HG02642 (cell line): Measurements from ENCODE around the gene NPM1.
"Not testable (repeated sequence)": the region's sequence is repeated elsewhere in the genome, so short reads cannot be mapped to it uniquely, and the experiment has no call there.

Source experiments
- ATAC-seq: cut with Tn5 transposase; IDR thresholded peaks from one replicate; pipeline ENCODE4 v1.9.1; 2021; ENCODE audit warnings: mild to moderate bottlenecking; ENCODE audit not compliant: unreplicated experiment, poor library complexity

Gene NPM1

DNA sequence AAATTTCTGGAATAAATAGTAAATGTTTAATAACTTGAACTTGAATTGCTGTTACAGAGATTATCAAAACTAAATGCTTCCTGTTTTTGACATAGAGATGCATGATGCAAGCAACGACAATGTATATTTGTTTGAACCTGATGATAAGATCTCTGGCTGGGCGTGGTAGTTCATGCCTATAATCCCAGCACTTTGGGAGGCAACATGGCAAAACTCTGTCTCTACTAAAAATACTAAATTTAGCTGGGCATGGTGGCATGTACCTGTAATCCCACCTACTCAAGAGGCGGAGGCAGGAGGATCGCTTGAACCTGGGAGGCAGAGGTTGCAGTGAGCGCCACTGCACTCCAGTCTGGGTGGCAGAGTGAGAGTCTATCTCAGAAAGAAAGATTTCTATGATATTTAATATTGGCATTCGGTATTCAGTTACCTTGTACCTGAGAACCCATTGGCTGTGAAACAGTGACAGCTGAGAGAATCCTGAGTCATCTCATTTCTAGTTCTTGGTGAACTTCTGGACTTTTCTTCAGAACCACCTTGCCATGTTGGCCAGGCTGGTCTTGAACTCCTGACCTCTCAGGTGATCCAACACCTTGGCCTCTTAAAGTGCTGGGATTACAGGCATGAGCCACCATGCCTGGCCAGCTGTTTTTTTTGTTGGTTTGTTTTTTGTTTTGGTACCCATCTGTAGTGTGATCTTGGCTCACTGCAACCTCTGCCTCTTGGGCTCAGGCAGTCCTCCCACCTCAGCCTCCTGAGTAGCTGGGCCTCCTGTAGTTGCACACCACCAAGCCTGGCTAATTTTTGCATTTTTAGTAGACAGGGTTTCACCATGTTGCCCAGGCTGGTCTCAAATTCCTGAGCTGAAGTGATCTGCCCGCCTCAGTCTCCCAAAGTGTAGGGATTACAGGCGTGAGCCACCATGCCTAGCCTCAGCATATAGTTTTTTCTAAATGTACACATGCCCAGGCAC is 21.8 kb downstream of the NPM1 start:
- ATAC-seq: no peak

DNA sequence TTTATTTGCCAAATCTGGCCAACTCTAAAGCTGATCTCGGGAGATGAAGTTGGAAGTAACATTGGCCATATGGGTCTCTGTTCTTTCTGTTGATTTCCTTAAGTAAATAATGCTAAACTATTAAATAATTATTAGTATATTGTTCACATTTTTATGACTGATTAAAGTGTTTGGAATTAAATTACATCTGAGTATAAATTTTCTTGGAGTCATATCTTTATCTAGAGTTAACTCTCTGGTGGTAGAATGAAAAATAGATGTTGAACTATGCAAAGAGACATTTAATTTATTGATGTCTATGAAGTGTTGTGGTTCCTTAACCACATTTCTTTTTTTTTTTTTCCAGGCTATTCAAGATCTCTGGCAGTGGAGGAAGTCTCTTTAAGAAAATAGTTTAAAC is 22.5 kb downstream of the NPM1 start:
- ATAC-seq: no peak

DNA sequence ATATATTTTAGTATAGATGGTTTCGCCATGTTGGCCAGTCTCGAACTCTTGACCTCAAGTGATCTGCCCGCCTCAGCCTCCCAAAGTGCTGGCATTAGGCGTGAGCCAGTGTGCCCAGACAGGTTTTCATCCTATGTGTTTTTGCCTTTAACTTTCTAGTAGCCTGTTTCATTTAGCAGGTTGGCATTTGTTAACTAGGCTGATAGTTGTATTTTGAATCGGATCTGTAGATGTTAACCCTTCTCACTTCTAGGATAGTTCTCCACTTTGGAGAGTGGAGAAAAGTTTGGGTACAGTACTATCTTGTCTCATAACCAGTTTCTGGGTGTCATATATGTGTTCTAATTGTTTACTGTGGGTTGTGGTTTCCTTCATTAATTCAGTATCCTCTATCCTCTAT is 24.5 kb downstream of the NPM1 start:
- no peak for ATAC-seq

DNA sequence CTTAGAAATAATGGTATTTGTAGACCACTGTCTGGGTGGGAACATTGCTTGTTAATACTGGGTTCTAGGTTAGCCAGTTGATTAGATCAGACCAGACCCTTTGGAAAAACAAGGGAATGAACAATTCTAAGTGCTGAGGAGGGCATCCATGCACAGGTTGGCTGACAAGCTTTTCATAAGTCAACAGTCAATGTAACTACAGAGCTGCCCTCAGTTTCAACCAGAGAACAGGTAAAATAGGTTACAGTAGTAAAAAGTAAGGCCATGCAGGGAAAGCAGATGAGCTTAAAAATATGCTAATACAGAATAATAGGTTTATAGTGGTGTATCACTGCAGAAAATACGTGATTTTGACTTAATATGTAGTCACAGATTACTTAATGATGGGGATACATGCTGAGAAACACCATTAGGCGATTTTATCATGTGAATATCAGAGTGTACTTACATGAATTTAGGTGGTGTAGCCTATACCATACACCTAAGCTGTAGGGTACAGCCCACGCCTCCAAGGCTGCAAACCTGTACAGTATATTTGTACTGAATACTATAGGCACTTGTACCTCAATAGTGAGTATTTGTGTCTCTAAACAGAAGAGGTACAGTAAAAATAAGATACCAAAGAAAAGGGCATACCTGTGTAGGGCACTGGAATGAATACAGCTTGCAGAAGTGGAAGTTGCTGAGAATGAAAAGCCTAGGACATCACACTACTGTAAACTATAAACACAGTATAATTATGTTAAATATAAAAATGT is 25.7 kb downstream of the NPM1 start:
- no peak for ATAC-seq

DNA sequence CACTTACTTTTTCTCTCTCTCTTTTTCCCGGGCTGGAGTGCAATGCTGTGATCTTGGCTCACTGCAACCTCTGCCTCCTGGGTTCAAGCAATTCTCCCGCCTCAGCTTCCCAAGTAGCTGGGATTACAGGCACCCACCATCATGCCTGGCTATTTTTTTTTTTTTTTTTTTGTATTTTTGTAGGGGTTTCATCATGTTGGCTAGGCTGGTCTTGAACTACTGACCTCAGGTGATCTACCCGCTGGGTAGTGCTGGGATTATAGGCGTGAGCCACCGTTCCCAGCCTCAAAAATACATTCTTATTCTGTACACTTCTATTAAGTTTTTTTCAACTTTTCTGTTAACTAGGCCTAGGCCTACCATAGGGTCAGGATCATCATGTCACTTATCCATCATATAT is 26.3 kb downstream of the NPM1 start:
- ATAC-seq: not testable (repeated sequence)

DNA sequence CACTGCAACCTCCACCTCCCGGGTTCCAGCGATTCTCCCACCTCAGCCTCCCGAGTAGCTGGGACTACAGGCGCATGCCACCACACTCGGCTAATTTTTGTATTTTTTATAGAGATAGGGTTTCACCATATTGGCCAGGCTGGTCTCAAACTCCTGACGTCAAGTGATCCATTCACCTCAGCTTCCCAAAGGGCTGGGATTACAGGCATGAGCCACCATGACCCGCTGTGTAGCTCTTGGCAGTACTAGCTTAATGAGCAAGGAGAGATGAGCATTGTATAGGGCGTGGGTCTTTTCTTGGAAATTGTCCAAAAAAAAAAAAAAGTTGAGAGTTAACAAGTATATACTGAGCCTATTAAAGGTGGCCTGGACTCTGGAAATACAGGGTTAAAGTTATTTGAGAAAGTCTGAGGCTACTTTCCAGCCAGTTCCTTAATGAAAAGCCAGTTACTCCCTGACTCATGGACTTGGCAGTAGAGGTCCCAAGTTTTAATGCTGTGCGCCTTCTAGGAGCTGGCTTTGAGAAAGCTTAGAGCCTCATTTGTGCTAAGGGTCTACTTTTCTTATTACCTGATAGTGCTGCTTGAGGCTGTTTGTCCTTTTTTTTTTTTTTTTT is 27.6 kb downstream of the NPM1 start:
- ATAC-seq: no peak

DNA sequence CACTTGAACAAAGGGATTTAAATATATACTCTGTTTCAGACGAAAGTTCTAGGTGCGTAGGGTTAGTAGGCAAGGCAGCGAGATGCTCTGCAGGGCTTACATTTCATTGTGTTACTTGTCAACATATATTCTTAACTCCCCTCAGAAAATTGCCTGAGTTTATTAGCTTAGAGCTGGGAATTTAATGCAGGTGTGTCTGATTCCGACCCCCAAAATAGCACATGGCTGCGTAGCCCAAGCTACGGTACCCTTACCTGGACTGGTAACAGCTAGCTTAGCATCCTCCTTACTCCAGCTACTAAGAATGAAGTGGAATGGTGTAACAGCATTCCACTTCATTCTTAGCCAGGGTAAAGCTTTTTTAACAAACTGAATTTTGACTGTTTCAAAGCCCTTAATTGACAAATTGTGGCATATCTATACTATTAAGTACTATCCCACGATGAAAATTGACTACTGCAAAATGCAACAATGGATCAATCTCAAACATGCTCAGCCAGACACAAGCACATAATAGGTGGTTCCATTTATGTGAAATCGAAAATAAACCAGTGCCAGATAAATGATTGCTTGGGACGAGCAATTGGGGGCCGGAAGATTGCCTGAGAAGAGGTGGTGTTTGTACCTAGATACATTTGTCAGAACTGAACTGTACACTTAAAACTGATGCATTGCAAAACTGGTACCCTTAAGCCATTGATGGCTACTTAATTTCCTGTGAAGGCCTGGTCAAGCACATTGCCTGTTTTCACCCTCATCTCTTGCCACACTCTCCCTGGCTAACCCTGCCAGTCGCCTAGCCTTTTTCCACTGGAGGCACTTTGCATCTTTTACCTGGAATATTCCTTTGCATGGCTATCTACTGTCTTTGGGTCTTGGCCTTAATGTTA is 28.8 kb downstream of the NPM1 start:
- no peak for ATAC-seq

DNA sequence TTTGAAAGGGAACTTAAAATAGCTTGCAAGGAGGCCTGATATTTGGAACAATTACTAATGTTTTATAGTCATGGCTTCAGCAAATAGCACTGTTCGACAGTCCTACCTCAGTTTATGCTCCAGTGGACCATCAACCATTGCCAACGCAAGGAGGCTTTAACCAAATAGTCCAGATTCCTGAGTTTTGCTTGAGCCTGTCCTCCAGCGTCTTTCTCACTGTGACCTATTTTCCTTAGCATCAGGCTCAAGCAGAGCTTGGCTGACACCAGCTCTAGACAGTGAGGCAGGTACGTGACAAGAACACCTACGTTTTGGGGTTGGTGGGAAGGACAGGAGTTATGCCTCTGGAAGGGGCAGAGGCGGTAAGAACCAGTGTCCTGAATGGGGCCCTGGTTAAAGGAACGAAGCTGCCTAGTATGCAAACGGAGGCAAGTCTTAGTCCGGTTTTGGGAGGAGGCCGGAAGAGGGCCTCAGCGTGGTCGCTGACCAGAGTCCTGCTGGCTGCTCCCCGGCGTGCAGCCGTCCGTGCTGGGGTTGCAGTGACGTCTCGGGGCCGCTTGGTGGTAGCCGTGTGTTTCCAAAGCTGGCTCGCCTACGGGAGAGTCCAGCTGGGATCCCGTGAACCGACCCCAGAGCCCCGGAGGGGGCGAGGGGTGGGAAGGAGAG is 30.8 kb downstream of the NPM1 start:
- ATAC-seq: peak; percentile 76

DNA sequence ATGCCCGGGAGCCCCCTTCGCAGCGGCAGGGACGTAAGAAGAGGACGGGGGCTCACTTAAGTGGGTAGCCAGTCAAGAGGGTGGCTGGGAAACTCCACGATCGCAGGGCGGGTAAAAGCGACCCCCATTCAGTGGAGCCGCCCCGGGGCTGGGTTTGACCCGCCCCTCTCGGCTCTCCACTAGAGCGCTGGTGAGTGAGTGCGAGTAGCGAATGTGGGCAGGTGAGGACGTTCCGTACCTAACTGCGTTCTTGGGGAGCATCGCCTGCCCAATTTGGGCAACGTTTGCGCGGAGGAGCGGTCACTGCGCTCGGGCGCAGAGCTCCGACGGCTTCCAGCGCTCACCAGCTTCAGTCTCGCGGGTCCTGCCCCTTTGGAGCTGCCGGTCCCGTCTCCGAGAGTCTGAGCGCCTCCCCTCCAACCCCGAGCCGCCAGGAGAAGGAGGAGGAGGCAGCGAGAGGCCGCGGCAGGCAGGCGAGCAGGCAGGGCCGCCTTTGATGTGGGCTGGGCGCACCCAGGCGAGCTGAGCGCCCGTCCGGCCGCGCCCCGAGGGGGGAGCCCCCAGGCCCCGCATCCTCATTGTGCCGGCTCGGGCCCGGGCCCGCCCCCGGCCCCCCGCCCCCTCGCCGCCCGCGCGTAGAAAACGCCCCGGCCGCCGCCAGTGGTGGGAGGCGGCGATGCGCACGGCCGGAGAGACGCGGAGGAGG is 31.5 kb downstream of the NPM1 start, which contains the start of gene FGF18:
TSS of gene FGF18 (plus strand) at position 666 of the 706 bp plus-strand sequence. CDS start 553 bp downstream, outside the sequence.
- peak; percentile 48 for ATAC-seq

DNA sequence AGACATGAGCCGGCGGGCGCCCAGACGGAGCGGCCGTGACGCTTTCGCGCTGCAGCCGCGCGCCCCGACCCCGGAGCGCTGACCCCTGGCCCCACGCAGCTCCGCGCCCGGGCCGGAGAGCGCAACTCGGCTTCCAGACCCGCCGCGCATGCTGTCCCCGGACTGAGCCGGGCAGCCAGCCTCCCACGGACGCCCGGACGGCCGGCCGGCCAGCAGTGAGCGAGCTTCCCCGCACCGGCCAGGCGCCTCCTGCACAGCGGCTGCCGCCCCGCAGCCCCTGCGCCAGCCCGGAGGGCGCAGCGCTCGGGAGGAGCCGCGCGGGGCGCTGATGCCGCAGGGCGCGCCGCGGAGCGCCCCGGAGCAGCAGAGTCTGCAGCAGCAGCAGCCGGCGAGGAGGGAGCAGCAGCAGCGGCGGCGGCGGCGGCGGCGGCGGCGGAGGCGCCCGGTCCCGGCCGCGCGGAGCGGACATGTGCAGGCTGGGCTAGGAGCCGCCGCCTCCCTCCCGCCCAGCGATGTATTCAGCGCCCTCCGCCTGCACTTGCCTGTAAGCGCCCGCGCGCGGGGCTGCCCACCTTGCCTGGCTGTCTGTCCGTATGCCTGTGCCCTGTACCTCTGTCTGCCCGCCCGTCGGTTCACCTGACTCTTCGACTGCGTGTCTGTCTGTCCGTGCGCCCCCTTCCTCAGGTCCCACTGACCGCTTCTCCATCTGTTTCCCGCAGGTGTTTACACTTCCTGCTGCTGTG is 32.2 kb downstream of the NPM1 start:
- ATAC-seq: peak; percentile 26

DNA sequence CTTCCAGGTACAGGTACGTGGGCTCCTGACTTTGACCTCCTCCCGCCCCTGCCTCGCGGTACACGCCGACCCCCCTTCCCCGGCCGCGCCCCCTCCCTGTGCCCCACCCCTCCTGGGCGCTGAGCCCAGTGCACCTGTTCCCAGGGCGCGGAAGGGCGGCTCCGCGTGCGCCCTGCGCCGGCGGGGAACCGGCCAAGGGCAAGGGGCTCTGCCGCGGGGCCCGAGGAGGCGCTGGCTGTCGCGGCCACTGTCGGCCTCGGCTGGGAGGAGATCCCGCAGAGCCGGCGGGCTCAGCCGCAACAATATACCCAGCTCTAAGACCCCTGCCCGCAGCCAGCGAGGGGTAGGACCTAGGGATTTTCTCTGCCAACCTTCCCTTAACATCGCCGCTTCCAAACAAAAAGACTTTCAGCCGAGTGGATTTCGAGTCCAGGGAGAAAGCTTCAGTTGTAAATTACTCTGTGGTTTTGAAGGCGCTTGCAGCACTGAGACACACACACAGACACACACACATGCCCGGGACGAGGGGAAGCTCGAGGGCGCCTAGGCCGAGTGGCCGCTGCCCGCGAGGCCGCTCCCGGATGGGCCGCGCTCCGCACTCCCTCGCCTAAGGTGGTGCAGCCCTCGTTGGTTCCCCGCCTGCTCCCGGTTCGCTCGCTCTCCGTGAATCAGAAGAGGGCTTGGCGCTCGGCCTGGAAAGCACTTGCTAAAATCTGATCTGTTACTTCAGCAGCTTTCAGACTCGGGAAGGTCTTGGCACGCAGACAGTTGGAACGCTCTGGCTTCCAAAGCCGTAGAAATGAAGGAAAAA is 33.0 kb downstream of the NPM1 start:
- no peak for ATAC-seq

DNA sequence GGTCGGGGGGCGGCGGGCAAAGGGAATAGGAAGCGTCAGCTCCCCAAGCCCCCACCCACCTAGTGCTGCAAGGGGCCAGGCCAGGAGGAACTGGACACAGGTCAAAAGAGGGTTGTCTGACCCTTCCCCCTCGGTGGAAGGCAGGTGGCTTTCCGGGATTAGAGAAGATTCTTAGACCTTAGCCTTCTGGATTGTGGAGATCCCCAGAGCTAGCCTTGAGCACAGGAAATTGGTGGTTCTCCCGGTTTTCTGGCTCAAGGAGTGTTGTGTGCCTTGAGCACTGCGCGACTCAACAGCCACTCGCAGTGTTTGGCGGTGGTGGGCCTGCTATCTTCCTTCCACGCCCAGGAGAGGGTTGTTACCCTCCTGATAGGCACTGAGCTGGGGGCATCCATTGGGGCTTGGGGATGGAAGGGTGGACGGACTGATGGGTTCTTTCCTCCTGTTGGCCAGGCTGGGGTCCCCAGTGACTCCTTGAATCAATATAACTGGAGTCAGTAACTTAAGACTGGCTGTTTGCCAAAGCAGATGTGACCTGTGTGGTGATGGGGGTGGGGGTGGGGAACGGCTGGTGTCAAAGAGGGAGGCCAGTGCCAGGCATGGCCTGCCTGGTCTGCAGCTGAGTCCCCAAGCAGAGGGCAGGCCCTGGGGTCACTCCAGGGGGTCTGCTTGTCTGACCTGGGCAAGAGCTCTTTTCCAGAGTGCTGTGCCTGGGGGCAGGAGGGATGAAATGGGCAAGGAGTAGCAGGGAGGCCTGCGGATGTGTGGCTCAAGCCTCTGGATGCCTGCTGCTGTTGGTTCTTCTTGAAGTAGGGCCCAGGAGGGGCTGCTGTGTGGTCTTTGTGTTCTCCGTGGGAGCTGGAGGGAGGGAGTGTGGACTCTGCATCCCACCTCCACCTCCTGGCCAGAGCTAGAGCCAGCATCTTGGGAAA is 33.9 kb downstream of the NPM1 start:
- no peak for ATAC-seq

DNA sequence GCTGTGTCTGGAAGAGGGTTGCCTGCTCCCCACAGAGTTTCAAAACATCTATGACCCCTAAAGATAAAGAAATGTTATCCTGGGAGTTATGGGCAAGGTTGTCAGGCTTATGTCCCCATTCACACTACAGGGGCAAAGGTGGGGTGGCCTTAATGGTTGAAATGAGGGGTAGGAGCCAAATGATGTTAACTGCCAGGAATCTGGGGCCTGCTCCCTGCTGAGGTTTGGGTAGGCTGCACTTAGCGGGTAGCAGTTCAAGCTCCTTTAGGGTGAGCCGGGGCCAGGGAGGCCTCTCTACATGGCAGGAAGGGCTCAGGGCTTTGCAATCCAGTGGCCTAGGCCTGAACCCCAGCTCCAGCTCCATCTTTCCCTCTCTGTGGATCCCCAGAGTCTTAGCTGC is 34.8 kb downstream of the NPM1 start:
- ATAC-seq: no peak

DNA sequence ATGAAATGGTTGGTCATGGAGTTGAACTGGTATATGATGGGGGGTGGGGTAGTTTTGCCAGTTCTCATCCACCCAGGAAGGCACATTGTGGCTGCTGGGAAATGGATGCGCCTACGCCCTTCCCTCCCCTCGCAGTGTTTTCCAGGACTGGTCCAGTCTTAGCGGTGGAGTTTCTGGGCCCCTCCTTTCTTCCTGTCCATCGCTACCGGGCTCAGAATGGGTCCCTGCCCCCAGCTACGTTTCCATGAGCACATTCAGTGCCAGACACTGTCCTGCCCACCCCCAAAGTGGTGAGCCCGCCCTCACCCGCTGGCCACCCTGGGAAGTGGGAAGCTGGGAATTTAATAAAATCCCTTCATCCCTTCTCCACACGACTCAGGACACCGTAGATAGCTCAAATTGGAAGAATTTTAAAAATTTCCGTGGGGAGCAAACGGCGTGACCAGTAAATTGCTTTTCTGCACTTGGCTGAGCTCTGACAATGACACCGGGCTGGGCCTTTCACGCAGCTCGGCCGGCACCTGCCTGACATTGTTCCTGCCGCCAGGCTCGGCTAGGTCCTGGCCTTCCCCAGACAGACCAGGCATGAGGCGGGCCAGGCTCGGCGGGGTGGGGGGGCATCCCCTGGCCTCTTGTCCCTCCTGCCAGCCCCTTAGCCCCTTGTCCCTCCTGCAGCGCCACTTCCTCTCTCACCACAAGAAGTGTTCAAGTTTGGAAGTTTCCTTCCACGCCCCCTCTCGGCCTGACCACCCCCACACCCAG is 35.4 kb downstream of the NPM1 start:
- no peak for ATAC-seq

DNA sequence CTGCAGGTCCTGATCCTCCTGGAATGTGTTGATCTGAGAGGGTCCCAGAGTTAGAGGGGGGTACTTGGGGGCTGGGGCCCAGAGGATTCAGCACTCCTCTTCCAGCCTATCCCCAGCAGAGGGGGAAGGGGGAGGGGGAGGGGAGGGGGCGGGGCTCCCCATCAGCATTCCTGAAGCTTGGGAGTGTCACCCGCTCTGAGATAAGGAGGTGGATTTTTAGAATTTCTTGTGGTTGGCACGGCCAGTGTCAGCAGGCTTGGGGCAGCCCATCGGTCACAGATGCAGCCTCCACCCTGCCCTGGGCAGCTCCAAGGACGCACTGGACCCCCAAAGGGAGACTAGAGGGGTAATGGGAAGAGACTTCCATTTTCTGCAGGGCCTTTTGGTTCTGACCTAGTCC is 37.1 kb downstream of the NPM1 start:
- no peak for ATAC-seq
